Endothelial cell of umbilical vein (primary cell): ENCODE data around the gene TMC6.

Experiments
- EZH2 ChIP-seq: IDR thresholded peaks from 2 replicates; pipeline ENCODE4 v1.6.1; 2012; ENCODE audit warnings: borderline replicate concordance, low read depth, mild to moderate bottlenecking, moderate library complexity, low read length, inconsistent platforms; ENCODE audit not compliant: severe bottlenecking
- JUN ChIP-seq: IDR thresholded peaks from 2 replicates; pipeline ENCODE4 v1.6.1; 2011; ENCODE audit warnings: borderline replicate concordance, low read depth; ENCODE audit not compliant: insufficient read length, insufficient read depth
- MYC ChIP-seq: IDR thresholded peaks from one replicate; pipeline ENCODE4 v1.6.1; 2011; ENCODE audit warnings: mild to moderate bottlenecking, low read depth, low read length
- POLR2A ChIP-seq: IDR thresholded peaks from 2 replicates; pipeline ENCODE4 v1.6.1; 2012; ENCODE audit warnings: low read depth, mild to moderate bottlenecking, control low read depth, low read length
- POLR2AphosphoS5 ChIP-seq: IDR thresholded peaks from 2 replicates; pipeline ENCODE4 v1.6.1; 2012; ENCODE audit warnings: low read depth, mild to moderate bottlenecking, control low read depth, low read length, moderate library complexity; ENCODE audit not compliant: insufficient read depth
- TF ChIP-seq, protein P1 (sequence below): IDR thresholded peaks from 2 replicates; pipeline ENCODE4 v1.6.1; 2011; ENCODE audit not compliant: insufficient read depth, insufficient read length
- TF ChIP-seq, protein P2 (sequence below), 2 donors: IDR thresholded peaks; 1 replicate in 1 of 2; 2 replicates in 1 of 2; pipeline ENCODE4 v1.5.1; 2011; ENCODE audit warnings: low read length in 2 of 2, mild to moderate bottlenecking in 2 of 2, moderate library complexity in 2 of 2, control low read depth in 1 of 2, inconsistent platforms in 1 of 2, low read depth in 1 of 2; ENCODE audit not compliant: insufficient read depth in 1 of 2; ENCODE audit errors: extremely low read depth in 1 of 2

DNA sequence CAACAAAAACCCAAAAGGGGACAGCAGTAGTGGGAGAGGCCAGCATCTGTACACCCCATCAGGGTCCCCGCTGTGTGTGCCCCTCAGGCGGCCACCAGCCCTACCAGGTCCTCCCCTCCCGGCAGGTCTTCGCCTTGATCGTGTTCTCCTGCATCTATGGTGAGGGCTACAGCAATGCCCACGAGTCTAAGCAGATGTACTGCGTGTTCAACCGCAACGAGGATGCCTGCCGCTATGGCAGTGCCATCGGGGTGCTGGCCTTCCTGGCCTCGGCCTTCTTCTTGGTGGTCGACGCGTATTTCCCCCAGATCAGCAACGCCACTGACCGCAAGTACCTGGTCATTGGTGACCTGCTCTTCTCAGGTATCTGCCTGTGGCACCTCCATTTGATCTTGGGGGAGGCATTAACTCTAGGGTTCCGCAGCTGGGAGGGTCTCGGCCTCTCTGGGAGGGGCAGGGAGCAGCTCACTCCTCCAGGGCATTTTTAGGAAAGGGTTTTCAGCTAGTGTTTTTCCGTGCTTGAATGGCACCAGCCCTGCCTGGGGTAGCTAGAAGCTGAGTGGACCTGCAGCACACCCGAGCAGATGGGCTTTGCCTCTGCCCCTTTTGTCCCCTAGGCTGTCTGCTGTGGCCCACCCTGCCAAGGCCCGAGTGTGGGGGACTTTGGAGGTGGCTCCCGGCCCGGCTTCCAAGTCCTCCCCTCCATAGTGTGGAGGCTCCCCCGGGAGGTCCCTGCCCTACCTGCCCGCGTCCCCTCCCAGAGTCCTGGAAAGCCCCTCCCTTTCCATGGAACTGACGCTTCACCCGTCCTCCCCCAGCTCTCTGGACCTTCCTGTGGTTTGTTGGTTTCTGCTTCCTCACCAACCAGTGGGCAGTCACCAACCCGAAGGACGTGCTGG, 42.4 kb upstream of the TMC6 start:
- TF ChIP-seq MYC: no peak
- TF ChIP-seq, protein P1, sequence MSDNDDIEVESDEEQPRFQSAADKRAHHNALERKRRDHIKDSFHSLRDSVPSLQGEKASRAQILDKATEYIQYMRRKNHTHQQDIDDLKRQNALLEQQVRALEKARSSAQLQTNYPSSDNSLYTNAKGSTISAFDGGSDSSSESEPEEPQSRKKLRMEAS: no peak
- TF ChIP-seq POLR2A: no peak
- TF ChIP-seq, protein P2, sequence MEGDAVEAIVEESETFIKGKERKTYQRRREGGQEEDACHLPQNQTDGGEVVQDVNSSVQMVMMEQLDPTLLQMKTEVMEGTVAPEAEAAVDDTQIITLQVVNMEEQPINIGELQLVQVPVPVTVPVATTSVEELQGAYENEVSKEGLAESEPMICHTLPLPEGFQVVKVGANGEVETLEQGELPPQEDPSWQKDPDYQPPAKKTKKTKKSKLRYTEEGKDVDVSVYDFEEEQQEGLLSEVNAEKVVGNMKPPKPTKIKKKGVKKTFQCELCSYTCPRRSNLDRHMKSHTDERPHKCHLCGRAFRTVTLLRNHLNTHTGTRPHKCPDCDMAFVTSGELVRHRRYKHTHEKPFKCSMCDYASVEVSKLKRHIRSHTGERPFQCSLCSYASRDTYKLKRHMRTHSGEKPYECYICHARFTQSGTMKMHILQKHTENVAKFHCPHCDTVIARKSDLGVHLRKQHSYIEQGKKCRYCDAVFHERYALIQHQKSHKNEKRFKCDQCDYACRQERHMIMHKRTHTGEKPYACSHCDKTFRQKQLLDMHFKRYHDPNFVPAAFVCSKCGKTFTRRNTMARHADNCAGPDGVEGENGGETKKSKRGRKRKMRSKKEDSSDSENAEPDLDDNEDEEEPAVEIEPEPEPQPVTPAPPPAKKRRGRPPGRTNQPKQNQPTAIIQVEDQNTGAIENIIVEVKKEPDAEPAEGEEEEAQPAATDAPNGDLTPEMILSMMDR (IDR thresholded peaks at IDR 0.05; ENCODE audit: extremely low read depth in 1 of 2, insufficient read depth in 1 of 2, low read depth in 1 of 2, low read length in 2 of 2): no peak
- TF ChIP-seq POLR2AphosphoS5: no peak
- no peak for TF ChIP-seq EZH2
- no peak for TF ChIP-seq JUN
